Measurements from ENCODE around the gene ST6GALNAC4.

ST6GALNAC4 gene

GRCh38 chr9:127928676-127929624 is 12.1 kb upstream of the ST6GALNAC4 start:
- no peak for DNase-seq

DNA sequence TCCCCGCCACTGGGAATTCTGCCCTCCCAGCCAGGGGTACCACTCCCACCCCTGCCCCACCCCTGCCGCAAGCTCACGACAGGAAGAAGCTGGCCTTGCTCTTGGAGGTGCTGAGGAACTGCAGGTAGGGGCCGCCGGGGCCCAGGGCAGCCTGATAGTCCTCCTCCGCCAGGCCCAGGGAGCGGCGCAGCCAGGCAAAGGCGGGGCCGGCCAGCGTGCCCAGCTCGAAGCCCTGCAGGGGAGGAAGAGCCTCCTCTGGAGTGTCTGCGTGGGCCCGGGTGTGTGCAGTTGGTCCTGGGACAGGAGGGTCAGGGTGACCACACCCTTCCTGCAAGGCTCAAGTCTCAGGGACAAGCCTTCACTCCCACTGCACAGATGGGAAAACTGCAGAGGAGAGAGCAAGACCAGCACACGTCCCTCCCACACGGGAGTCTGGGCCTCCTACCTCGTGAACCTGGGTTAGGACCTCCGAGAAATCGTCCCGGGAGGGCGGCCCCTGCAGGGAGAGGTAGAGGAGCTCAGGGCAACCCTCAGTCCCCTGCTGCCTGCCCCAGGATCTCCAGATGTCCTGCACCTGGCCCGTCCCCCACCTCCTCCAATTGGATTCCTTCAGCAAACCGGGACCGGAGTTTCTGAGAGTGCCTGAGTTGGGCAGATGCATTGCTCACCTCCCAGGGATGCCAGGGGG is 11.3 kb upstream of the ST6GALNAC4 start:
- no peak for DNase-seq

- peak; percentile 85 for DNase-seq
Observed at GRCh38 chr9:127927201-127927987, 10.6 kb upstream of the ST6GALNAC4 start.

DNA sequence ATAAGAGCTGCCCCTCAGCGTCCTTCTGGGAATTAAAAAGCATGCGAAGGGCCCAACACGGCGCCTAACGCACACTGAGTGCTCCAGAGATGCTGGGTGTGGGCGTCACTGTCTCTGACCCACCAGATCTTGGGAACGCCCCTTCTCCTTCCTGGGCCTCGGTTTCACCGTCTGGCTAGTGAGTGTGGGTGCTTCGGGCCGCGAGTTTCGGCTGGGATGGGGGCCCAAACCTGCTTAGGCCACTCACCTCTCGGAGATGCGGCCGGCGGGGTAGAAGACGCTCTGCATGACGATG is 10.0 kb upstream of the ST6GALNAC4 start:
- DNase-seq, result no peak

GRCh38 chr9:127925959-127926905 is 9.4 kb upstream of the ST6GALNAC4 start:
- DNase-seq, result no peak

GRCh38 chr9:127924736-127925444 is 8.0 kb upstream of the ST6GALNAC4 start:
- no peak for DNase-seq

- no peak for DNase-seq
Observed at GRCh38 chr9:127923771-127924170, 6.9 kb upstream of the ST6GALNAC4 start.

- no peak for DNase-seq
Observed at GRCh38 chr9:127923046-127923445, 6.2 kb upstream of the ST6GALNAC4 start.

DNA sequence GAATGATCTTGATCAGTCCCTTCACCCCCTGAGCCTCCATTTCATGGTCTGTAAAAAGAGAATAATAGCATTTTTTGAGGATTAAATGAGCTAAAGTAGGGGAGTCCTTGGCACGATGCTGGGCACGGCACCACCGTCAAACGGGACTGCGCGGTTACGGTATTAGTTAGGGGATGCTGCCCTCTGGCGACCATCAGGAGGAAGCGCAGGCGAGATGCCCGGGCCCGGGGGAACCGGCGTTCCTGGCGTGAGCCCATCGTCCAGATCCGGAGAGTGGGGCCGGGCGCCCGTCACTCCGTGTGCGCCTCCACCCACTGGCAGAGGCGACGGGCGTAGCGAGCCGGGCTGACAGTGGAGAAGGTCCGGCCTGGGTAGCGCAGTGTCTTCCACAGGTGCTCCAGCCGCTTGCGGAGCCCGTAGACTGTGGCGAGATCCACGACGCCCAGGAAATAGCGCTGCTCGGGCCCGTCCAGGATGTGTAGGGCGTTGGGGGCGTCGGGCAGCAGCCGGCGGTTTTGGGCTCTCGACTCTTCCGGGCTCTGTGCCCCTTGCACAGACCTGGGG is 4.8 kb upstream of the ST6GALNAC4 start:
- peak; percentile 82 for DNase-seq

DNA sequence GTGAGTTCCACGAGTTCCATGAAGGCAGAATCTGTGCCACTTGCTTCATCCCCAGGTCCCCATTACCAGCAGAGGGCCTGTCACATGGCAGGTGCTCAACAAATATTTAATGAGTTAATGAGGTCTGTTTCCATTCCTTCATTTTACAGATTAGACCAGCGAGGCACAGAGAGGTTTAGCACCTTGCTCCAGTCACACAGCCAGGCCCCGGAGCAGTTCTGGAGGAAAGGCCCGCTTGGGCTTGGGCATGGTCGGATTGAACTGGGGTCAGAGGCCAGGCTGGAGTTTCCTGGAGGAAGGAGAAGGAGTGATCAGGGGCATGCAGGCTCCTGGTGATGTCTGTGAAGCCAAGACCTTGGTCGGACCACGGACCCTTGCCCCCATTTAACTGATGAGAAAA is 4.0 kb upstream of the ST6GALNAC4 start:
- no peak for DNase-seq

GRCh38 chr9:127919253-127919815 is 2.5 kb upstream of the ST6GALNAC4 start:
- no peak for DNase-seq

GRCh38 chr9:127918183-127919107 is 1.6 kb upstream of the ST6GALNAC4 start:
- no peak for DNase-seq

GRCh38 chr9:127917603-127918002 is 762 bp upstream of the ST6GALNAC4 start:
- no peak for DNase-seq

GRCh38 chr9:127915801-127916719 is 781 bp downstream of the ST6GALNAC4 start:
- DNase-seq, result peak; percentile 62

DNA sequence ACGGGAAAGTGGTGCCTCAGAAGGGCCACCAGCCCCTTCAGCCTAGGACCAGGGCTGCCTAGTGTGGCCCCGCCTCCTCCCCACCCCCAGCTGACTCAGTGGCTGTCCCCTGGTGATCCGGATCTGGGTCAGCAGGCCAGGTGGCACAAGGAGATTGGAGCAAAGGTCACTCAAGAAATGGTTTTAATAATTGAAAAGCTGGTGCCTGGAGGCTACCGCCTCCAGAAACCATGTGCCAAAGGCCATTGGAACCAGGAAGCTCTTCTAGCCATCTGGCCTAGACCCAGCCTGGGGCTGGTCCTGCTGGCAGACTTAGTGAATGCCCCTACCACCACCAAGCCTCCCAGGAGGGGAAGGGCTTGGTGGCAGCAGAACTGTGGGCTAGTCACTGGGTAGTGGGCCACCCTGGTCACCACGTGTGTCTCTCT is 1.5 kb downstream of the ST6GALNAC4 start:
- DNase-seq, result no peak

DNA sequence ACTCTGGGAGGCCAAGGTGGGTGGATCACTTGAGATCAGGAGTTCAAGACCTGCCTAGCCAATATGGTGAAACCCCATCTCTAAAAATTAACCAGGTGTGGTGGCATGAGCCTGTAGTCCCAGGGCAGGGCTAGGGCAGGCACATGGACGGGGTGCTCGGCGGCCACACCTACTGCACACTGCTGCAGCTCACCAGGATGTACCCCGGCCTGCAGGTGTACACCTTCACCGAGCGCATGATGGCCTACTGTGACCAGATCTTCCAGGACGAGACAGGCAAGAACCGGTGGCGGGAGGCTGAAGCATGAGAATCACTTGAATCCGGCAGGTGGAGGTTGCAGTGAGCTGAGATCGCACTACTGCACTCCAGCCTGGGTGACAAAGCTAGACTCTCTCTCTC is 3.2 kb downstream of the ST6GALNAC4 start:
- no peak for DNase-seq

GRCh38 chr9:127912882-127913281 is 4.0 kb downstream of the ST6GALNAC4 start:
- no peak for DNase-seq

GRCh38 chr9:127912296-127912695 is 4.5 kb downstream of the ST6GALNAC4 start:
- no peak for DNase-seq
